Panc1 (cell line): ENCODE results near the gene GFRA1.

Experiments
- CTCF ChIP-seq: fragments of 450-650 bp; IDR thresholded peaks from 2 replicates; pipeline ENCODE4 v1.5.1; 2017; ENCODE audit warnings: mild to moderate bottlenecking
- POLR2AphosphoS5 ChIP-seq: IDR thresholded peaks from 2 replicates; pipeline ENCODE4 v1.6.1; 2012; ENCODE audit warnings: mild to moderate bottlenecking, low read depth, low read length, moderate library complexity
- REST ChIP-seq, 2 experiments: IDR thresholded peaks; 2 replicates each; pipeline ENCODE4 v1.6.1; 2011 to 2012; ENCODE audit warnings: low read depth in 2 of 2, control low read depth in 1 of 2, low read length in 1 of 2, mild to moderate bottlenecking in 1 of 2, moderate library complexity in 1 of 2; ENCODE audit not compliant: insufficient read depth in 1 of 2
- SIN3A ChIP-seq: IDR thresholded peaks from 2 replicates; pipeline ENCODE4 v1.6.1; 2012; ENCODE audit warnings: low read depth, mild to moderate bottlenecking, low read length, moderate library complexity, borderline replicate concordance; ENCODE audit not compliant: insufficient read depth
- TCF7L2 ChIP-seq: IDR thresholded peaks from 2 replicates; pipeline ENCODE4 v1.6.1; 2011; ENCODE audit warnings: mild to moderate bottlenecking, low read depth, low read length, inconsistent platforms

- TF ChIP-seq CTCF: no peak
- no peak for TF ChIP-seq POLR2AphosphoS5
- TF ChIP-seq REST (IDR thresholded peaks at IDR 0.05; ENCODE audit: insufficient read depth in 1 of 2, low read depth in 2 of 2, low read length in 1 of 2): no peak
- TF ChIP-seq TCF7L2: no peak
- no peak for TF ChIP-seq SIN3A
These were observed 196.4 kb downstream of the GFRA1 start for GRCh38 chr10:116076621-116077020.
